Ascending aorta (tissue), 2 donors: Measurements from ENCODE around the gene APLNR. TPM values are rescaled to one million over a fixed set of nuclear protein-coding genes. Genes with fewer than 3 reads are reported as not detected.

Source experiments
- DNase-seq, 2 donors: peaks; one replicate each; pipeline ENCODE4 v3.0.0-alpha.2; 2019; ENCODE audit warnings: low spot score in 2 of 2
- H3K27ac ChIP-seq, 2 donors: fragments of 200-600 bp; sonication (generic); one replicate each; pipeline ENCODE4 v1.5.1; 2016 to 2017; ENCODE audit warnings: mild to moderate bottlenecking in 1 of 2
- H3K27me3 ChIP-seq: fragments of 200-600 bp; sonication (generic); one replicate; pipeline ENCODE4 v1.5.1; 2017
- H3K36me3 ChIP-seq, 2 donors: fragments of 200-600 bp; sonication (generic); one replicate each; pipeline ENCODE4 v1.5.1; 2016
- H3K4me1 ChIP-seq, 2 donors: fragments of 200-600 bp; sonication (generic); one replicate each; pipeline ENCODE4 v1.5.1; 2016 to 2017; ENCODE audit warnings: mild to moderate bottlenecking in 1 of 2
- H3K4me3 ChIP-seq, 2 donors: fragments of 200-600 bp; sonication (generic); one replicate each; pipeline ENCODE4 v1.5.1; 2016 to 2017; ENCODE audit warnings: mild to moderate bottlenecking in 1 of 2
- H3K9me3 ChIP-seq, 2 donors: fragments of 200-600 bp; sonication (generic); one replicate each; pipeline ENCODE4 v1.5.1; 2016
- intact Hi-C: fragments of 100-400 bp; cut with DNase I; formaldehyde crosslinking; loops from one replicate; pipeline ENCODE4 v1.15.1; 2023
- total RNA-seq: library from RNA; depleted of rRNA; stranded (reverse); fragments of >200 nt; gene quantifications from one replicate; pipeline ENCODE4 v1.1.0, GENCODE V29; 2016
- TF ChIP-seq, protein P1 (sequence below), 3 experiments: fragments of 200-600 bp in 2 of 3; fragments of 450-650 bp in 1 of 3; sonication (generic) in 2 of 3; IDR thresholded peaks; one replicate each; pipeline ENCODE4 v1.5.1; 2016 to 2019; ENCODE audit warnings: antibody characterized with exemption in 3 of 3, mild to moderate bottlenecking in 1 of 3, moderate library complexity in 1 of 3

APLNR gene
- total RNA-seq, 1 donor from 2014 or later: 15.1 TPM

DNA sequence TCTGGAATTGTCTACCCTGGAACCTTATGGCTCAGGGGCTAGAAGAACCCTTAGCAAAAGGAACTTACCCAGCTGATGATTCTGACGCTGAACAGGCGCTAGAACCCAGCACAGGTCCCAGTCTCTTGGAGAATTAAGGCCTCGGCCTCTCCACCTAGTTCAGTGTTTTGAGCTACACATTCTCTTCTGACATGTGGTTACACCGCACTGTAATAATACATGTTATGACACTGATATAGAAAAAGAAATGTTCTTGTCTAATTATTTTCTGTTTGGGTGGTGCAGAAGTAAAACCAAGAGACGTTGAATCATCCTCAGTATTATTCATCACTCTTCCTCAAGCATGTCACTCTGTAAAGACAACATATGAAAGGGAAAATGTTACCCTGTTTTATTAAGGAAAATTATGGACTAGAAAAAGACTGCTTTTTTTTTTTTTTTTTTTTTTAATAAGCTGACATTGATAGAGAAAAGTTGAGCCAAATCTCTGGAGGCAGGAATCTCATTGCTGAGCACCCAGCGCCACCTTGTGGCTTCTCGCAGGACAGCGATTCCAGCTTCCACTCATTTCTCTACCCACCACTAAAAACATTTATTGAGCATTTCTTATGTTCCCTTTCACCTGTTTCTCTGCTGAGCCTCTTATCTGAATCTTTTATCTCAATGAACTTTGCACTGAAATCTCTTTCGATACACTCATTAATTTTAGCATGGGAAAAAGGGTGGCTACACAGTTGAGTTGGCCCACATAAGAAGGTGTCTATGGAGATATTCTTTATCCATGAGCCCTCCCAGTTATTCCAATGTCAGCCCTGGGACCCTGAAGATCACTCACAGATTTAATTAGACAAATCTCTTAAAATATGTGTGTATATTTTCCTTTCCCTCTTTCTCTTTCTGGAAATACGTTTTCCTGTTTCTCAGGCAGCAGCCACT lies 12.6 kb upstream of the APLNR start:
- no peaks in the 10 kb centered on the region for H3K27me3 ChIP-seq
- no peak overlapping the region for H3K4me3 ChIP-seq
- TF ChIP-seq, protein P1, sequence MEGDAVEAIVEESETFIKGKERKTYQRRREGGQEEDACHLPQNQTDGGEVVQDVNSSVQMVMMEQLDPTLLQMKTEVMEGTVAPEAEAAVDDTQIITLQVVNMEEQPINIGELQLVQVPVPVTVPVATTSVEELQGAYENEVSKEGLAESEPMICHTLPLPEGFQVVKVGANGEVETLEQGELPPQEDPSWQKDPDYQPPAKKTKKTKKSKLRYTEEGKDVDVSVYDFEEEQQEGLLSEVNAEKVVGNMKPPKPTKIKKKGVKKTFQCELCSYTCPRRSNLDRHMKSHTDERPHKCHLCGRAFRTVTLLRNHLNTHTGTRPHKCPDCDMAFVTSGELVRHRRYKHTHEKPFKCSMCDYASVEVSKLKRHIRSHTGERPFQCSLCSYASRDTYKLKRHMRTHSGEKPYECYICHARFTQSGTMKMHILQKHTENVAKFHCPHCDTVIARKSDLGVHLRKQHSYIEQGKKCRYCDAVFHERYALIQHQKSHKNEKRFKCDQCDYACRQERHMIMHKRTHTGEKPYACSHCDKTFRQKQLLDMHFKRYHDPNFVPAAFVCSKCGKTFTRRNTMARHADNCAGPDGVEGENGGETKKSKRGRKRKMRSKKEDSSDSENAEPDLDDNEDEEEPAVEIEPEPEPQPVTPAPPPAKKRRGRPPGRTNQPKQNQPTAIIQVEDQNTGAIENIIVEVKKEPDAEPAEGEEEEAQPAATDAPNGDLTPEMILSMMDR (IDR thresholded peaks at IDR 0.05): peak; percentile 58 to 77 (median 76)
- no peaks in the 10 kb centered on the region for H3K4me1 ChIP-seq
- H3K27ac ChIP-seq: no peak overlapping the region
- DNase-seq: no peak
- H3K36me3 ChIP-seq: no peaks in the 10 kb centered on the region
- no peaks in the 10 kb centered on the region for H3K9me3 ChIP-seq
- intact Hi-C loops: loop anchor here (1.0 to 5.0 kb wide), 2 partner anchors 132 to 408 kb away; no protein-coding TSS in a partner anchor

DNA sequence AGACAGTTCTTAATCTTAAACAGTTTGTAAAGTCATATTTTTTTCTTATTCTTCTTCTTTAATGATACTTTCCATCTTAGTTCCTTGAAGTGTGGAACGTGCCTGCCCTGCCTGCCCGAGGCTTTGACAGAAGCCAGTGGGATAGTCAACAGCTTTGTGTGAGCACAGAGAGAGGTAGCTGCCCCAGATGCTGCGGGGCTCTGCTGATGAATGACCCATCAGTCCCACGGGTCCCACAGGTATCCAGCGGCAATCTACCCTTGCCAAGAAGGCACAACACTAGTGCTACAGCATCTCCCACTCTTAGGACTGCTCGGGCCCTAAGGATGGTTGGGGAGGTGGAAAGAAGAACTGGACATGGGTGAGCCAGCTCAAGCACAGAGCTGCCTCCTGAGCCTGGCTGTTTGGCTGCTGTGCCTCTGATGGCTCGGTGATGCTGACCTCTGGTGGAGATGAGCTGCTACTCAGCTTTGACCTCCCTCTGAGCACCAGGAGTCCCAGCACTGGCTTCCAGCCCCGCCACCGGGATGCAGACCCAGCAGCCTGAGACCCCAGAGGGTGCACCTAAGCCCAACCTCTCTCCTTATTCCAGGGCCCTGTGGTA lies 11.8 kb upstream of the APLNR start:
- Histone ChIP-seq H3K27me3 (no peaks in the 10 kb centered on the region), H3K27ac (no peak overlapping the region), H3K9me3 (no peaks in the 10 kb centered on the region), H3K36me3 (no peaks in the 10 kb centered on the region), H3K4me3 (no peak overlapping the region), H3K4me1 (no peaks in the 10 kb centered on the region)
- TF ChIP-seq, protein P1 (IDR thresholded peaks at IDR 0.05): peak in 2 of 3 experiments; percentile 30 to 43
- intact Hi-C loops: loop anchor here (1.0 kb wide), 1 partner anchor 408 kb away; no protein-coding TSS in a partner anchor
- no peak for DNase-seq

DNA sequence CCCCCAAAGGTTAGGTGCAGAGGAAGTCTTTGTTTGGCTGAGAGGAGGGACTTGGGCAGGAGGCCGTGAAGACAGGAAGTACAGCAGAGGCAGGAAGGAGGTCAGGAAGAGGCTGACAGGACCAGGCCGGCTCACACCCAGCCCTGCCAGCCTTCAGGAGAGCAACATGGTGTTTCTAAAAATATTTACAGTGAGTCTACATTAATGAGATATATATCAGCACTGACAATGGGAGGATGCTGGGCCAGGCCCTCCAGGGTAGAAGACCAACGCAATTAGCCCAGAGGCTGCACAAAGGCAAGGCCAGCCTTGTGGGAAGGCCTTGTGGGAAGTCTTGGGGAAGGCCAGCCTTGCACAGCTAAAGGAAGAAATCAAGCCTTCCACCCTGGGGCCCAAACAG lies 7.9 kb upstream of the APLNR start:
- intact Hi-C loops: no loop called here

DNA sequence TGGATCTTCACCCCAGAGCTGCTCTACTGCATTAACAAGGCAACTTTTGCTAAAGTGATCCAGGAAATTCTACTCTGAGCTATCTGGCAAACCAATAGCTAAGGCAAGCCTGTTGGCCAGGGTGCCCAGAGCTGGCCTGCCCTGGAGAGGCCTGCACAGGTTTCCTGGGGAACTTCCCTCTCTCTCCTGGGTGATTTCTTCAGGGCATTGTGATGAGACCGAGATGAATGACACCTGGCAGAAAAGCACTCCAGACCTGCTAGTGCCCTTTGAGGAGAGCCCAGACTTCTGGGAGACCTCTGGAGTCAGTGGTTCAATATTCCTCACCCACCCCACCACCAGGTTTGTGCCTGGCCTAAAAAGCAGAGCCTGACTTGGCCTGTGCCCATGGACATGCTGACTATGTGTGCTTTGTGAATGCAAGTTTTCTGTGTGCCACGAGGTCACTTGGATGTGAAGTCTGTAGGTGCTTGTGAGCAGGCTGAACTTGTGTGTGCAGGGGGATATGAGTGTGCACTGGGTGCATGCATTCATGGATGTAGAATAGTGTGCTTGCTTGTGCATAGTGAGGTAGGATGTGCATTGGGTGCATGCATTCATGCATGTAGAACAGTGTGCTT lies 4.4 kb upstream of the APLNR start:
- no peak overlapping the region for H3K27ac ChIP-seq
- H3K4me1 ChIP-seq: no peaks in the 10 kb centered on the region
- H3K27me3 ChIP-seq: no peaks in the 10 kb centered on the region
- no peaks in the 10 kb centered on the region for H3K9me3 ChIP-seq
- H3K4me3 ChIP-seq: no peak overlapping the region
- TF ChIP-seq, protein P1 (IDR thresholded peaks at IDR 0.05): no peak
- H3K36me3 ChIP-seq: no peaks in the 10 kb centered on the region
- DNase-seq: no peak
- intact Hi-C loops: no loop called here

More for the DNA sequence above, 7.9 kb upstream of the APLNR start:
- Histone ChIP-seq H3K4me3 (no peak overlapping the region), H3K9me3 (no peaks in the 10 kb centered on the region), H3K36me3 (no peaks in the 10 kb centered on the region), H3K27me3 (no peaks in the 10 kb centered on the region), H3K4me1 (no peaks in the 10 kb centered on the region), H3K27ac (no peak overlapping the region)
- TF ChIP-seq, protein P1 (IDR thresholded peaks at IDR 0.05): no peak
- no peak for DNase-seq

DNA sequence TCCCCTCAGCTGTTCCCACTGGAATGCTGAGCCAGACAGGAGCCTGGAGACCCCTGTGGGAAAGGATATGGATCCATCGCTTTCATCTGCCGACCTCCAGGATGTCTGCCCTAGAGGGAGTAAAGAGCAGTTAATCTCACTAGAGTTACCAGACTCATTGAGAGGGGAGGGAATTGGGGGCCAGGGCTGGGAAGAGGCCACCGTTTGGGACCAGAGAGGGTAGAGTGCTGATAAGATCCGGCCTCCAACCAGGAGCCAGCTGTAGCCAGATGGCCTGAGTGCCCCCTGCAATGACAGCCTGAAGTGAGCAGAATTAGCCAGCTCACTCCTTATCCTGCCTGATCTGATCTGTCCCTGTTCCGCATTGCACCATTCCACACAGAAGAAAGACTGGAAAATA lies 3.7 kb upstream of the APLNR start:
- intact Hi-C loops: no loop called here
- H3K27me3 ChIP-seq: no peaks in the 10 kb centered on the region

More for the DNA sequence above, 3.7 kb upstream of the APLNR start:
- H3K4me3 ChIP-seq: no peak overlapping the region
- no peak for DNase-seq
- TF ChIP-seq, protein P1 (IDR thresholded peaks at IDR 0.05): no peak
- H3K4me1 ChIP-seq: no peaks in the 10 kb centered on the region
- no peaks in the 10 kb centered on the region for H3K36me3 ChIP-seq
- H3K27ac ChIP-seq: no peak overlapping the region
- no peaks in the 10 kb centered on the region for H3K9me3 ChIP-seq
